Activated CD4-positive, alpha-beta T cell treated with anti-CD3 and anti-CD28 coated beads for 1 hour (primary cell): ENCODE results near the gene SHROOM3.

Experiments
- DNase-seq: peaks from one replicate; pipeline ENCODE4 v3.0.0-alpha.2; 2020

SHROOM3 gene

GRCh38 chr4:76673362-76673761, 238.3 kb downstream of the SHROOM3 start:
- DNase-seq, result no peak

- no peak for DNase-seq
These were observed 240.0 kb downstream of the SHROOM3 start for GRCh38 chr4:76674983-76675382.

GRCh38 chr4:76677571-76678326, 242.7 kb downstream of the SHROOM3 start:
- DNase-seq, result no peak

DNA sequence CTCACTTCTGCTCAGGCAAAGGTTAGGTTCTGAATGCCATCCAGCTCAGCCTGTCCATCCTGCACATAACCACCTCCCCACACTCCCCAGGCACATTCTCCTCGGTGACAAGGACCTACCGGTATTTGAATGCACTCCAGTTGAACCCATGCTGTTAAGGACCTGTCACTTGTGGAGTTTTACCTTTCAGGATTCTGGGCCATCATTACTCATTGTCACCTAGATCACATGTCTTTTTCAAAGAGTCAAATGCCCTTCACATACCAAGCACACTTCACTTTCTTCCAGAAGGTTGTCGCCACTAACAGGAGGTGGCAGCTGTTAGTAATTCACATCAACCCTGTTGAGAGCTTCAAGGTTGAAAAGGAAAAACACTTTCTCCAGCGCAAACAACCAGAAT, 244.7 kb downstream of the SHROOM3 start:
- DNase-seq, result no peak

DNA sequence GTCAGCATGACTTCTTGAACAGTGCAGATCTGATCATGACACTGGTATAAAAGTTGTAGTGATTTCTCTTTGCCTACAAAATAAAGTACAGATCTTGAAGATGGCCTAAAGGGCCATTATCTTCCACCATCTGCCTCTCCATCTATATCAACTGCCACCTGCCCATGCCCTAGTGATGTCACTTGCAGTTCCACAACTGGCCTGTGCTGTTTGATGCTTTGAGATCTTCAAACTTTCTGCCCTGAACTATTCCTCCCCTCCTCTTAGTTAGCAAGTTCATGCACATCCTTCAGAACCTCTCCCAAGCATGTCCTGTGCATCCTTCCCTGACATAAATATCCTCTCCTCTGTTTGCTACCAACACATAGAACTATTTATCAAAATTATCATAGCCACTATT, 245.9 kb downstream of the SHROOM3 start:
- DNase-seq, result no peak

- no peak for DNase-seq
These were observed 247.0 kb downstream of the SHROOM3 start for GRCh38 chr4:76681996-76682395.

- no peak for DNase-seq
These were observed 248.1 kb downstream of the SHROOM3 start for GRCh38 chr4:76683144-76683543.

- no peak for DNase-seq
These were observed 252.9 kb downstream of the SHROOM3 start for GRCh38 chr4:76687746-76688448.

DNA sequence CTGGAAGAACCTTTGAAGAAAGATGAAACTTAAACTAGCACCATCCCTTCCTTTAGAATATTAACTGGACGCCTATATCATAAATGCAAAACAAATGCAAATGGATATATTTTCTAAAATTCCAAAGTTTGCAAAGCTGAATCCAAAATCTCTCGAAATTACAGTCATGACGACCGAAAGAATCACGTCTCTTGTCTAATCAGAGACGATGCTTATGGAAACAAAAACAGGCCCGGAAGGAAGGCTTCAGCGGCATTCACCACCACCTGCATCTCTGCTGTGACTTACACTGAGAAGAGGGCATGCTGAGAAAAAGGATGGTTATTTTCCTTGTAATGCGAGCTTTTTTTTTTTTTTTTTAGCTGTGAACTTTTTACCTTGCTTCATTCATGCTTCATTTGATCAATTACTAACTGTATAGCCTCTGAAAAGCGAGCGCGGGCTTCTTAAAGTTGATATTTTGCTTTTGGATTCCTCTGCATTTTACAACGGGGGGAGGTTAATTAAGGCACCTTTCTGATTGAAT, 253.7 kb downstream of the SHROOM3 start:
- no peak for DNase-seq

DNA sequence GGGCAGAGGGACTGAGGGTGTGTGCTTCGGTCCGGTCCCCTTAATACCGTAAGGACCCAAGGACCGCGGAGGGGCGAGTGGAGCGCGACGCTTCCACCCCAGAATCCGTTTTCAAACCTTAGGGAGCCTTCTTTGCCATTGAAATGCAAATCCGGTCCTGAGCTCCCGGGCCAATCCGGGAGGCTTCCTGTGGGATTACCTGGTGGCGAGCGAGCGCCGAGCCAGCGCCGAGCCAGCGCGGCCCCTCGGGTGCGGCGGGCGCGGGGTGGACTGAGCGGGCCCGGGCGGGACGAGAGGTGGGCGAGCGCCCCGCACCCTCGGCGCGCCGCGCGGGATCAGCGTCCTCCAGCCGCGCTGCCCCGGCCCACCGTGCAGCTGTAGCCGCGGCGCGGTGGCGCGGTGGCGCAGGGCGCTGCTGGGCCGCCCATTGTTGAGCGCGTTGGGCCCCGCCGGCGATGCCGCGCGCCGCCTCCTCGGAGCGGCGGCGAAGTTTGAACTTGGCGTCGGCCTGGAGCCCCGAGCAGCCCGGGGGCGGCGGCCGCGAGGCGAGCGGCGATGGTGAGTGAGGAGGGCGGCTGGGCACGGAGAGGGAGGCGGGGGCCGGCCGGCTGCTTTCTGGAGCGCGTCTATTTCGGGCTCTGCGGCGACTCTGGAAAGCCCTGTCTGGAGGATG, 254.3 kb downstream of the SHROOM3 start:
- DNase-seq, result no peak

DNA sequence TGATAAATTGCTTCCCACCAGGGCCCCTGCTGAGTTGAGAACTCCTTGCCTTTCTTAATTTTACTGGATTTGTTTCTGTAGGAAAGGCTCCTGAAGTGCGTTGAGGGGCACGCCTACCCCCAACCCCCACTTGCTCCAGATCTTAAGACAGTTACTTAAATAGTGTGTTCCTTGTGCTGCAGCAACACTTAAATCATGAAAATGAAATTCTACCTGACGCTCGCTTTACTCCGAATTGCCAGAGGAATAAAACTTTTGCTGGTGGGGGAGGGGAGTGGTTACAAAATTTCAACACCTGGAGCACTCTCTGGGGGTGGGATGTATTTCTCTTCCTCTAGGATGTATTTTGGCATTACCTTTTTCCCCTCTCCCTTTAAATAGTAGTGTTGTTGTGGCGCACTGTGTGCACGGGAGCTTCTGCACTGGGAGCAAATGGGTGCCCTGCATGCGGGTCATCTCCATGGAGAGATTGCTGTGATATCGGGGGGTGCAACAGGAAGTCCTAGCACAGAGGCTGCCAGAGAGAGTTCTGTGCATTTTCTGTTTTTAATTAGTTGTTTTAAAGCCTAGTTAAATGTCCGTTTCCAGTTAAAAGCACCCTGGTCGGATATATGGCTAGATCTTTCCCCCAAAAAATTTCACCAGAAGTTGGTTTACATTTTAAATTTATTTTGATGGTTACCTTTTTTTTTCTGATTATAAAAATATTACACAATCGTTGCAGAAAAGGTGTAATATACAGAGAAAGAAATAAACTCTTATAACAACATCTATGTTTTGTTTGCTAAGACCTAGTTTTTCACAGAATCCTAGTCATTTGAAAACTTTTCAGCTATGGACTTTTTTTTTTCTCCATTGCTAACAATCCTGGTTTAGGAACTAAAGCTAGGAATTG, 255.2 kb downstream of the SHROOM3 start:
- DNase-seq, result no peak

- DNase-seq, result no peak
These were observed 255.9 kb downstream of the SHROOM3 start for GRCh38 chr4:76690906-76691275.

DNA sequence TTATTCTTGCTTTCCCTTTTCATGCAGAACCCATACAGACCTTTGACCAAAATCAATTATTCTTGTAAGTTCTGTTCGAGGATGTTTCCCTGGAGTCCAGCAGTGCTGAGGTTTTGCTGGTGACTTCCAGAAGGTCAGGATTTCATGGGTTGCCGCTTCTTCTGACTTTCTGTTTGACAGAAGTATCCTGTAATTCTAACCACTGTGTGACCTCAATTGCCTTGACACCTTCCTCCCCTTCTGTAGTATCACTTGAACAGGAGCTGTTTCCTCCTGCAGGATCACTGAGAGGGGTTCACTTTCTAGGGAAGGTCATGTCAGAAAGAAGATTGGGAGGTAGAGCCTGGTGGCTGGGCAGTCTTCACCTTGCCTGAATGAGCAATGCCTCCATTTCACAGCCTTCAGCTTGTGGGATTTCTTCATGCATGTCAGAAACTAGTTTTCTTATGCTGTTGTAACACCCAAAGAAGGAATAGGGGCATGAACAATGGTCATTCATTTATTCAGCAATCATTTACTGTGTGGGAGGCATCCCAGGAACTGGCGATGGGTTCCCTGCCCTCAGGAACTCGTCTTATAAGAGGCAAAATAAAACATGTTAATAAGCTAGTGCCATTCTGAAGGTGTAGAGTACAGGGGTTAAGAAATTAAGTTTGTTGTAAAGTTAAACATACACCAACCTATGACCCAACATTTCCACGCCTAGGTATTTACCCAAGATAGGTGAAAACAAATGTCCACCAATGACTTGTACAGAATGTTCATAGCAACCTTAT, 257.0 kb downstream of the SHROOM3 start:
- DNase-seq, result no peak

GRCh38 chr4:76692761-76693160, 257.7 kb downstream of the SHROOM3 start:
- no peak for DNase-seq

DNA sequence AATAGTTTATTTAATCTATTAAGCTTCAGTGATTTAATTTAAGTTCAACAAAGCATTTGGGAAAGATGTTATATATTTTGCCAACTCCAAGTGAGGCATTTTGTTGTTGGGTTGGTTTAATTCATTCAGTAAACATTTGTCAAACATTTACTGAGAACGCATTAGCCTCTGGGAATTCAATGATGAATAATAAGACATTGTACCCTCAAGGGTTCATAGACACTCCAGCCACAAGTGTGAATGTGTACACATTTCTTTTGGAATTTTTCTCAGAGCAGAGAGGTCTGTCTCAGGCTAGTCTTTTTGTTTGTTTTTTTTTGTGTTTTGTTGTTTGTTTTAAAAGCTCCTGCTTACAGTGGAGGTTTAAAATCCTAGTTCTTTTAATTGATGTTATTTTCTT, 259.0 kb downstream of the SHROOM3 start:
- DNase-seq, result no peak

DNA sequence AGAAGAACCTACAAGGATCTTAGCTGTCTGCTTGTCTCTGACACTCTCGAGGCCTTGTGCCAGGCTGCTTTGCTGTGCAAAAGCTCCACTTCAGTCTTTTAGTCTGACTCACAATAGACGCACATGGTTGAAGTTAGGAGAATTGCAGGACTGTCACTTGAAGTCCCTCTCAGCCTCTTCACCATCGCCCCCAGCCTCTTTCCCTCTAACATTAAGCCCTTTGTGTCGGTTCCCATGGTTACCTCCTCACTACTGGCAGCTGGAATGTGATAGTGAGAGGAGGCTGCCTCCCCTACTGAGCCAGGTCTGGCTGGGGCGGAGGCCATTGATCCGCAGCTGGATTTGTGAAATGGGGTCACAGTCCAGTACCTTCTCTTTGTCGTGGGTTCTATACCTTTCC, 261.1 kb downstream of the SHROOM3 start:
- DNase-seq, result no peak

- DNase-seq, result no peak
These were observed 262.2 kb downstream of the SHROOM3 start for GRCh38 chr4:76697129-76697803.

- DNase-seq, result no peak
These were observed 263.1 kb downstream of the SHROOM3 start for GRCh38 chr4:76698141-76698540.

- no peak for DNase-seq
These were observed 264.8 kb downstream of the SHROOM3 start for GRCh38 chr4:76699751-76700310.

- no peak for DNase-seq
These were observed 267.6 kb downstream of the SHROOM3 start for GRCh38 chr4:76702440-76703122.
